GM12891 (cell line): ENCODE results near the gene ICOSLG.

Source experiments
- POLR2A ChIP-seq: IDR thresholded peaks from 2 replicates; pipeline ENCODE4 v1.6.1; 2011; ENCODE audit warnings: low read depth, low read length, control low read depth
- POLR2AphosphoS5 ChIP-seq: IDR thresholded peaks from 2 replicates; pipeline ENCODE4 v1.6.1; 2011; ENCODE audit warnings: low read depth, low read length, control low read depth
- SPI1 ChIP-seq: IDR thresholded peaks from 2 replicates; pipeline ENCODE4 v1.6.1; 2011; ENCODE audit warnings: low read depth, low read length, control low read depth

- TF ChIP-seq POLR2AphosphoS5 (no peak), SPI1 (no peak), POLR2A (no peak)
Observed at GRCh38 chr21:44279354-44280260, 38.9 kb upstream of the ICOSLG start.
